ENCODE results near the gene GLDC. TPM values are rescaled to one million over a fixed set of nuclear protein-coding genes. Genes with fewer than 3 reads are reported as not detected.

Gene GLDC
- total and polyA plus RNA-seq, 10 of the 15 experiments (the other 5 are each of a cell fraction or from before 2014, with no cell fraction given) = 33.1 to 165 (median 114) TPM

GRCh38 chr9:6592791-6593190 is 52.7 kb downstream of the GLDC start:
- peaks cover 15 to 17% of the 10 kb centered on the region in 2 experiments; a peak in 3 of 4 replicates for H3K36me3 ChIP-seq (ENCODE audit: control insufficient read depth in 2 of 2, insufficient read depth in 2 of 2, low read length in 1 of 2)
- H4K20me1 ChIP-seq (ENCODE audit: control insufficient read depth, insufficient read depth) = no peaks in the 10 kb centered on the region
- WGBS (ENCODE audit: insufficient coverage, insufficient replicate concordance, low lambda C conversion rate, missing lambda C conversion rate) = 69% methylated on average over 4 of the region's 4 CpGs
- BruUV-seq (replicated peaks) = no TSS peak
- ChIA-PET POLR2A (no interaction called here), CTCF (interaction anchor here (1.3 to 3.3 kb wide), 3 partner anchors 8 to 75 kb away, joined by 3 to 15 read pairs (median 5); no protein-coding TSS in a partner anchor), SMC1A (ENCODE audit: uncharacterized antibody, unreplicated experiment) (no interaction called here), RAD21 (ENCODE audit: unreplicated experiment) (interaction anchor here (0.7 to 2.0 kb wide), 2 partner anchors 17 to 73 kb away, joined by 3 to 6 read pairs; no protein-coding TSS in a partner anchor)
- H2AFZ ChIP-seq (ENCODE audit: control insufficient read depth, low read depth, low read length) = no peak overlapping the region
- FAIRE-seq = no peak
- intact Hi-C loops (cut with micrococcal nuclease; ENCODE audit: unreplicated experiment) (no loop called here), in situ Hi-C loops (cut with MboI) (no loop called here)
- H3K4me1 ChIP-seq (ENCODE audit: control insufficient read depth, insufficient read depth, low read length) = no peaks in the 10 kb centered on the region
- no peak overlapping the region for H3K4me2 ChIP-seq (ENCODE audit: control insufficient read depth, insufficient read depth)
- no peak overlapping the region for H3K9ac ChIP-seq (ENCODE audit: control insufficient read depth, insufficient read depth, low read length)
- TF ChIP-seq HDGF (IDR thresholded peaks at IDR 0.05) (no peak), CREB1 (IDR thresholded peaks at IDR 0.05; ENCODE audit: low read depth) (no peak), RB1 (IDR thresholded peaks at IDR 0.05; ENCODE audit: borderline replicate concordance) (no peak), ZNF217 (IDR thresholded peaks at IDR 0.05) (no peak)
- TF ChIP-seq, protein P1, sequence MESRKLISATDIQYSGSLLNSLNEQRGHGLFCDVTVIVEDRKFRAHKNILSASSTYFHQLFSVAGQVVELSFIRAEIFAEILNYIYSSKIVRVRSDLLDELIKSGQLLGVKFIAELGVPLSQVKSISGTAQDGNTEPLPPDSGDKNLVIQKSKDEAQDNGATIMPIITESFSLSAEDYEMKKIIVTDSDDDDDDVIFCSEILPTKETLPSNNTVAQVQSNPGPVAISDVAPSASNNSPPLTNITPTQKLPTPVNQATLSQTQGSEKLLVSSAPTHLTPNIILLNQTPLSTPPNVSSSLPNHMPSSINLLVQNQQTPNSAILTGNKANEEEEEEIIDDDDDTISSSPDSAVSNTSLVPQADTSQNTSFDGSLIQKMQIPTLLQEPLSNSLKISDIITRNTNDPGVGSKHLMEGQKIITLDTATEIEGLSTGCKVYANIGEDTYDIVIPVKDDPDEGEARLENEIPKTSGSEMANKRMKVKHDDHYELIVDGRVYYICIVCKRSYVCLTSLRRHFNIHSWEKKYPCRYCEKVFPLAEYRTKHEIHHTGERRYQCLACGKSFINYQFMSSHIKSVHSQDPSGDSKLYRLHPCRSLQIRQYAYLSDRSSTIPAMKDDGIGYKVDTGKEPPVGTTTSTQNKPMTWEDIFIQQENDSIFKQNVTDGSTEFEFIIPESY (IDR thresholded peaks at IDR 0.05) = no peak
- TF ChIP-seq, protein P2, sequence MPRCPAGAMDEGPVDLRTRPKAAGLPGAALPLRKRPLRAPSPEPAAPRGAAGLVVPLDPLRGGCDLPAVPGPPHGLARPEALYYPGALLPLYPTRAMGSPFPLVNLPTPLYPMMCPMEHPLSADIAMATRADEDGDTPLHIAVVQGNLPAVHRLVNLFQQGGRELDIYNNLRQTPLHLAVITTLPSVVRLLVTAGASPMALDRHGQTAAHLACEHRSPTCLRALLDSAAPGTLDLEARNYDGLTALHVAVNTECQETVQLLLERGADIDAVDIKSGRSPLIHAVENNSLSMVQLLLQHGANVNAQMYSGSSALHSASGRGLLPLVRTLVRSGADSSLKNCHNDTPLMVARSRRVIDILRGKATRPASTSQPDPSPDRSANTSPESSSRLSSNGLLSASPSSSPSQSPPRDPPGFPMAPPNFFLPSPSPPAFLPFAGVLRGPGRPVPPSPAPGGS (IDR thresholded peaks at IDR 0.05; ENCODE audit: borderline replicate concordance, insufficient read depth, low read depth, low read length, poor library complexity, severe bottlenecking) = no peak
- no peak for DNase-seq (ENCODE audit: low read depth, low spot score)
- H3K4me3 ChIP-seq = no peak overlapping the region
- no peaks in the 10 kb centered on the region for H3K27me3 ChIP-seq (replicated peaks in 1 of 2; ENCODE audit: control insufficient read depth in 2 of 2, insufficient read depth in 2 of 2, low read length in 1 of 2)
- no peaks in the 10 kb centered on the region for H3K79me2 ChIP-seq (ENCODE audit: control insufficient read depth, insufficient read depth, low read length)
- H3K9me3 ChIP-seq (replicated peaks; ENCODE audit: control insufficient read depth, insufficient read depth, low read length) = no peaks in the 10 kb centered on the region
- no peak for ATAC-seq
- no peak overlapping the region for H3K27ac ChIP-seq (ENCODE audit: control insufficient read depth, insufficient read depth)

Measured in GM12878 (cell line).